Neural cell (in vitro differentiated cells): ENCODE measurements around the gene GPR25.

Experiments
- CTCF ChIP-seq: fragments of 450-650 bp; IDR thresholded peaks from 2 replicates; pipeline ENCODE4 v1.5.1; 2014; ENCODE audit warnings: antibody characterized with exemption, mild to moderate bottlenecking, moderate library complexity; ENCODE audit not compliant: poor library complexity, severe bottlenecking
- EP300 ChIP-seq: fragments of 450-650 bp; conservative IDR thresholded peaks from 2 replicates; pipeline ENCODE4 v1.6.1; 2014; ENCODE audit warnings: antibody characterized with exemption, mild to moderate bottlenecking, moderate library complexity; ENCODE audit not compliant: poor library complexity, severe bottlenecking
- EZH2 ChIP-seq: fragments of 200-600, 300-800 bp; shearing (Covaris generic), sonication (generic); IDR thresholded peaks from 2 replicates; pipeline ENCODE4 v1.6.1; 2014; ENCODE audit warnings: antibody characterized with exemption, low read length, borderline replicate concordance, mild to moderate bottlenecking; ENCODE audit not compliant: insufficient read depth, poor library complexity, severe bottlenecking
- MXI1 ChIP-seq: fragments of 450-650 bp; conservative IDR thresholded peaks from 2 replicates; pipeline ENCODE4 v1.6.1; 2014; ENCODE audit warnings: antibody characterized with exemption, mild to moderate bottlenecking; ENCODE audit not compliant: poor library complexity, severe bottlenecking
- POLR2AphosphoS5 ChIP-seq: IDR thresholded peaks from 2 replicates; pipeline ENCODE4 v1.6.1; 2012
- RAD21 ChIP-seq: fragments of 450-650 bp; conservative IDR thresholded peaks from 2 replicates; pipeline ENCODE4 v1.6.1; 2014; ENCODE audit warnings: antibody characterized with exemption, mild to moderate bottlenecking, moderate library complexity
- REST ChIP-seq: IDR thresholded peaks from 2 replicates; pipeline ENCODE4 v1.6.1; 2012; ENCODE audit warnings: borderline replicate concordance
- SMC3 ChIP-seq: fragments of 450-650 bp; conservative IDR thresholded peaks from 2 replicates; pipeline ENCODE4 v1.6.1; 2014; ENCODE audit warnings: antibody characterized with exemption, mild to moderate bottlenecking, moderate library complexity; ENCODE audit not compliant: poor library complexity

GRCh38 chr1:200838676-200839445 is 33.9 kb upstream of the GPR25 start:
- TF ChIP-seq CTCF (no peak), REST (no peak), POLR2AphosphoS5 (no peak), SMC3 (no peak), EP300 (no peak), EZH2 (no peak), MXI1 (no peak), RAD21 (no peak)
